PC-9 (cell line): ENCODE results near the gene TYK2. TPM values are rescaled to one million over a fixed set of nuclear protein-coding genes. Genes with fewer than 3 reads are reported as not detected.

Experiments
- BruUV-seq: library from RNA; stranded (reverse); fragments of 400-500 nt; replicated peaks from 2 replicates; lab custom pipeline; 2021; lab: Mats Ljungman, UMichigan
- CTCF ChIA-PET: fragments of 300-600 bp; sonication (Branson Sonifier 250); formaldehyde crosslinking; loops from one replicate; lab custom pipeline; 2022; ENCODE audit warnings: antibody characterized with exemption; lab: Charles Lee
- POLR2A ChIA-PET: fragments of 300-600 bp; sonication (Branson Sonifier 250); formaldehyde crosslinking; loops from one replicate; lab custom pipeline; 2022; ENCODE audit warnings: antibody characterized with exemption; ENCODE audit not compliant: unreplicated experiment; lab: Charles Lee
- DNase-seq, 2 experiments: peaks; one replicate each; pipeline versions ENCODE4 v3.0.0 to v3.0.0-alpha.2; 2015 to 2022; ENCODE audit warnings: mixed read lengths in 1 of 2
- H2AFZ ChIP-seq: fragments of 200-600 bp; sonication (generic); 2 replicates; pipeline ENCODE4 v1.8.1; 2017; ENCODE audit warnings: antibody characterized with exemption
- H3F3A ChIP-seq: fragments of 200-600 bp; sonication (generic); 2 replicates; pipeline ENCODE4 v1.8.1; 2017; ENCODE audit warnings: antibody characterized with exemption, mild to moderate bottlenecking, low read depth; ENCODE audit not compliant: insufficient read depth
- H3K27ac ChIP-seq: fragments of 200-600 bp; sonication (generic); 2 replicates; pipeline ENCODE4 v1.6.1; 2016; ENCODE audit warnings: mixed run types
- H3K27me3 ChIP-seq: fragments of 200-600 bp; sonication (generic); 2 replicates; pipeline ENCODE4 v1.6.1; 2016; ENCODE audit warnings: low read depth, mixed run types; ENCODE audit not compliant: insufficient read depth
- H3K36me3 ChIP-seq: fragments of 200-600 bp; sonication (generic); 2 replicates; pipeline ENCODE4 v1.6.1; 2016; ENCODE audit warnings: low read depth, mixed run types
- H3K4me1 ChIP-seq: fragments of 200-600 bp; sonication (generic); replicated peaks from 2 replicates; pipeline ENCODE4 v1.6.1; 2016; ENCODE audit warnings: mixed run types; ENCODE audit not compliant: insufficient read depth
- H3K4me2 ChIP-seq: fragments of 200-600 bp; sonication (generic); 2 replicates; pipeline ENCODE4 v1.6.1; 2017; ENCODE audit warnings: mixed run types
- H3K4me3 ChIP-seq: fragments of 200-600 bp; sonication (generic); 2 replicates; pipeline ENCODE4 v1.6.1; 2016; ENCODE audit warnings: mixed run types
- H3K79me2 ChIP-seq: fragments of 200-600 bp; sonication (generic); 2 replicates; pipeline ENCODE4 v1.6.1; 2017; ENCODE audit warnings: low read depth, mixed run types
- H3K9me2 ChIP-seq: fragments of 200-600 bp; sonication (generic); 2 replicates; pipeline ENCODE4 v1.8.1; 2017; ENCODE audit warnings: mild to moderate bottlenecking; ENCODE audit not compliant: insufficient read depth
- H3K9me3 ChIP-seq: fragments of 200-600 bp; sonication (generic); 2 replicates; pipeline ENCODE4 v1.8.1; 2016; ENCODE audit warnings: low read depth; ENCODE audit not compliant: insufficient read depth
- H4K20me1 ChIP-seq: fragments of 200-600 bp; sonication (generic); 2 replicates; pipeline ENCODE4 v1.8.1; 2017; ENCODE audit not compliant: insufficient read depth
- CTCF ChIP-seq: fragments of 200-600 bp; sonication (generic); conservative IDR thresholded peaks from 2 replicates; pipeline ENCODE4 v1.6.1; 2017; ENCODE audit warnings: mixed run types, antibody characterized with exemption, mild to moderate bottlenecking, moderate library complexity
- EZH2 ChIP-seq: fragments of 200-600 bp; sonication (generic); IDR thresholded peaks from 2 replicates; pipeline ENCODE4 v1.8.0; 2017; ENCODE audit warnings: antibody characterized with exemption, low read depth
- intact Hi-C: fragments of 100-400 bp; cut with micrococcal nuclease; formaldehyde crosslinking; loops from one replicate; pipeline ENCODE4 v1.10.0; 2022; ENCODE audit not compliant: unreplicated experiment
- total RNA-seq: library from RNA; stranded (reverse); gene quantifications from 2 replicates; pipeline ENCODE4 v1.2.3, GENCODE V29; 2021

TYK2 gene
- total RNA-seq, 1 experiment from 2014 or later, result 102 TPM

GRCh38 chr19:10334588-10335351 lies 45.6 kb downstream of the TYK2 start:
- H4K20me1 ChIP-seq, result peaks cover 9% of the 10 kb centered on the region
- TF ChIP-seq CTCF, result no peak; the same call in 1 of the 2 replicates
- H3K9me3 ChIP-seq, result no peaks in the 10 kb centered on the region
- ChIA-PET POLR2A (interaction anchor here (0.5 to 1.2 kb wide), 9 partner anchors 12 to 192 kb away, joined by 3 to 9 read pairs (median 6); partner anchors contain the start of genes ICAM1 and ICAM5), CTCF (interaction anchor here (0.6 to 0.8 kb wide), 3 partner anchors 52 to 79 kb away, joined by 3 to 6 read pairs (median 4); no protein-coding TSS in a partner anchor)
- peak overlapping the region; percentile 78 for H3K4me3 ChIP-seq
- no TSS peak for BruUV-seq
- H3K9me2 ChIP-seq, result no peaks in the 10 kb centered on the region
- DNase-seq, result peak; percentile 94 to 98
- H2AFZ ChIP-seq, result peak overlapping the region; percentile 95
- H3F3A ChIP-seq, result peaks cover 8% of the 10 kb centered on the region; the same call in 1 of the 2 replicates
- peak overlapping the region; percentile 99 for H3K4me2 ChIP-seq
- H3K27ac ChIP-seq, result no peak overlapping the region
- H3K27me3 ChIP-seq, result no peaks in the 10 kb centered on the region
- peaks cover 10% of the 10 kb centered on the region for H3K4me1 ChIP-seq
- peaks cover 29% of the 10 kb centered on the region for H3K79me2 ChIP-seq
- intact Hi-C loops, result loop anchor here (5.0 kb wide), 1 partner anchor 48 kb away; the partner anchor contains the start of gene TYK2
- 0 out of 2 replicates have a peak, but pooled peaks cover 8% of the 10 kb centered on the region for H3K36me3 ChIP-seq

- TF ChIP-seq EZH2 (no peak), CTCF (no peak)
- peaks cover 9% of the 10 kb centered on the region for H4K20me1 ChIP-seq
- H3F3A ChIP-seq, result peaks cover 8% of the 10 kb centered on the region; the same call in 1 of the 2 replicates
- ChIA-PET CTCF (interaction anchor here (0.6 to 0.8 kb wide), 4 partner anchors 55 to 1041 kb away, joined by 3 to 6 read pairs (median 4); no protein-coding TSS in a partner anchor), POLR2A (interaction anchor here (0.5 to 1.2 kb wide), 17 partner anchors 15 to 930 kb away, joined by 3 to 39 read pairs (median 6); partner anchors contain the start of genes ICAM1, ICAM4 and ICAM5)
- TSS peak; percentile 80 for BruUV-seq
- H3K9me2 ChIP-seq, result no peaks in the 10 kb centered on the region
- no peak overlapping the region for H3K27ac ChIP-seq
- peak overlapping the region; percentile 95 for H2AFZ ChIP-seq
- H3K4me3 ChIP-seq, result peak overlapping the region; percentile 78
- peak in 1 of 2 experiments; percentile 39 for DNase-seq
- intact Hi-C loops, result loop anchor here (1.0 to 5.0 kb wide), 2 partner anchors 48 to 65 kb away; partner anchors contain the start of gene TYK2
- H3K4me1 ChIP-seq, result peaks cover 10% of the 10 kb centered on the region
- H3K36me3 ChIP-seq, result 0 out of 2 replicates have a peak, but pooled peaks cover 15% of the 10 kb centered on the region
- peak overlapping the region; percentile 99 for H3K4me2 ChIP-seq
- no peaks in the 10 kb centered on the region for H3K9me3 ChIP-seq
- H3K27me3 ChIP-seq, result no peaks in the 10 kb centered on the region
- H3K79me2 ChIP-seq, result peaks cover 29% of the 10 kb centered on the region
These were observed 46.4 kb downstream of the TYK2 start for GRCh38 chr19:10333758-10334587.
